Subcutaneous abdominal adipose tissue (tissue), 5 donors: ENCODE results near the gene ZNF362.

Experiments
- H3K27ac ChIP-seq: one replicate; pipeline ENCODE4 v1.7.0; 2013; ENCODE audit warnings: low read depth, mild to moderate bottlenecking, inconsistent platforms, low read length, moderate library complexity
- H3K27me3 ChIP-seq, 5 donors: one replicate each; pipeline ENCODE4 v1.7.0; 2013; ENCODE audit warnings: low read length in 5 of 5, inconsistent platforms in 1 of 5; ENCODE audit not compliant: control insufficient read depth in 5 of 5, insufficient read depth in 4 of 5
- H3K36me3 ChIP-seq, 5 donors: one replicate each; pipeline ENCODE4 v1.7.0; 2013; ENCODE audit warnings: low read length in 5 of 5; ENCODE audit not compliant: control insufficient read depth in 5 of 5, insufficient read depth in 5 of 5
- H3K4me1 ChIP-seq, 5 donors: one replicate each; pipeline ENCODE4 v1.7.0; 2013; ENCODE audit warnings: low read length in 5 of 5, mild to moderate bottlenecking in 3 of 5, moderate library complexity in 1 of 5; ENCODE audit not compliant: control insufficient read depth in 5 of 5, insufficient read depth in 5 of 5
- H3K4me3 ChIP-seq, 5 donors: one replicate each; pipeline ENCODE4 v1.7.0; 2013; ENCODE audit warnings: low read length in 5 of 5, low read depth in 1 of 5
- H3K9ac ChIP-seq, 5 donors: one replicate each; pipeline ENCODE4 v1.7.0; 2013; ENCODE audit warnings: low read length in 5 of 5, mild to moderate bottlenecking in 4 of 5, moderate library complexity in 3 of 5
- H3K9me3 ChIP-seq, 5 donors: one replicate each; pipeline ENCODE4 v1.7.0; 2013; ENCODE audit warnings: low read length in 5 of 5; ENCODE audit not compliant: control insufficient read depth in 5 of 5
- donor health status: healthy.
- donor health status: healthy.
- donor health status: healthy.
- donor health status: healthy.
- donor health status: healthy.

The ZNF362 gene

GRCh38 chr1:33265780-33266605, 9.7 kb downstream of the ZNF362 start:
- no peak overlapping the region for H3K4me3 ChIP-seq
- peaks cover 0 to 3% (median 0%) of the 10 kb centered on the region in 5 donors for H3K27me3 ChIP-seq
- peak overlapping the region in 1 of 5 donors; percentile 35 for H3K9ac ChIP-seq
- H3K27ac ChIP-seq: no peak overlapping the region
- H3K4me1 ChIP-seq: peaks cover 5 to 45% (median 33%) of the 10 kb centered on the region in 5 donors
- no peaks in the 10 kb centered on the region for H3K9me3 ChIP-seq
- H3K36me3 ChIP-seq: peaks cover 3 to 23% (median 14%) of the 10 kb centered on the region in 5 donors

DNA sequence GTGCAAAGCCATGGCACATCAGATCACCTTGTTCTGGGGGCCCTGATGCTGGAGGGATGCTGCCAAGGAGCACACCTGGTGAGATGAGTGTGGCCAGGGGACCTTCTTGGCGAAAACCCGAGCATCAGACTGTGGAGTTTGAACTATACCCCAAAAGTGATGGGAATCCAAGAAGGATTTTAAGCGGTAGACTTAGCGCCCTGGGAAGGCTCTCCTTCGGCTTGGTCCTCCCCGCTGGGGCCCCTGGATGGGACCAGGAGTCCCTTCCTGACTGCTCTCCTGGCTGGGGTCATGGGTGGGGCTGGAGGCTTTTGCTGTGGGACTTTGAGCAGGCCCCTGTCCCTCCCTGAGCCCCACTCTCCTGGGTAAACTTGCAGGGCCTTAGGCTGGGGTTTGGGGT, 10.5 kb downstream of the ZNF362 start:
- no peak overlapping the region for H3K9ac ChIP-seq
- H3K9me3 ChIP-seq: no peaks in the 10 kb centered on the region
- peaks cover 3 to 25% (median 15%) of the 10 kb centered on the region in 5 donors for H3K36me3 ChIP-seq
- no peaks in the 10 kb centered on the region for H3K27me3 ChIP-seq
- peaks cover 2 to 39% (median 34%) of the 10 kb centered on the region in 5 donors for H3K4me1 ChIP-seq
- H3K4me3 ChIP-seq: no peak overlapping the region
- H3K27ac ChIP-seq: no peak overlapping the region

DNA sequence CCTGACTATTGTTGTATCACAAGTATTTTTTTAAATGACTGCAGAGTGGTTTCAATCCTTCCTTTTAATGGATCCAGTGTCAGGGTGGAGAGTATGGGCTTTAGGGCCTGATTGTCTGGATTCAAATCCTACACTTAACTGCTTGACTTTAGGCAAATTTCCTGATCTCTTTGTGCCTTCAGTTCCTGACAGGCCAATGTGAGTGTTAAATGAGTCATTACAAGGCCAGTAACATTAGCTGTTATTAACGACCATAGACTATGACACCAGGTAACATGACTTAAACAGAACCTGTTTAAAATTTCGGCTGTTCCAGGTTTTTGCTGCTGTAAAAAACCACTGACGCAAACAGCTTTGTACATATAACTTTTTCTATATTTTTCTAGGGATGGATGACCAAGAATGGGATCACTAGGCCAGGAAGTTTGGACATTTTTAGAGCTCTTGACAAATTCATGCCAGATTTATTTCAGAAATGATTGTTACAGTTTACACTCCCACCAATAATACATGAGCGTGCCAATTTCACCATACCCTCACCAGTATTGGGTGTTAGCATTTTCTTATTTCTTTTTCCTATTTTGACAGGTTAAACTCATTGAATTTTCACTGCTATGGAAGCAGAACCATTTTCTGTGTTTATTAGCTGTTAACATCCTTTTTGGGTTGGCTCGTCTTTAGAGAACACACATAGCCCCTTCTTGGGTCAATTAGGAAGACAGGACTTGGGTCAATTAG, 11.3 kb downstream of the ZNF362 start:
- no peaks in the 10 kb centered on the region for H3K27me3 ChIP-seq
- peaks cover 3 to 26% (median 14%) of the 10 kb centered on the region in 5 donors for H3K36me3 ChIP-seq
- H3K9me3 ChIP-seq: no peaks in the 10 kb centered on the region
- H3K4me3 ChIP-seq: no peak overlapping the region
- H3K9ac ChIP-seq: no peak overlapping the region
- no peak overlapping the region for H3K27ac ChIP-seq
- peaks cover 2 to 46% (median 39%) of the 10 kb centered on the region in 5 donors for H3K4me1 ChIP-seq

DNA sequence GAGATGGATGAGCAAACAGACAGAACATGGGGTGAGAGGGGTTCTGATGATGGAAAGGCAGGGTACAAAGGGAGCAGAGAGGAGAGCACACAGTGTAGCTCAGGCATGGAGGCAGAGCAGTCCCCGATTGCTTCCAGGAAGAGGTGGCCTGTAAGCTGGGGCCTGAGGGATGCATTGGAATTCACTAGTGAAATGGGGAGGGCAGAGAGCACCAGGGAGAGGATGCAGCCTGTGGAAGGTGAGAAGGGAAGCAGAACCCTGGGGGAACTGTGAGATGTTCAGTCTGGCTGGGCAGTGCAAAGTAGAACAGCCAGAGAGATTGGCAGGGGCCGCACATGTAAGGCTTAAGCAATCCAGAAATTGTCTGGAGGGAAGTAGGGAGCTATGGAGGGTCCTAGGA, 12.2 kb downstream of the ZNF362 start:
- H3K4me1 ChIP-seq: peaks cover 2 to 52% (median 41%) of the 10 kb centered on the region in 5 donors
- no peak overlapping the region for H3K4me3 ChIP-seq
- H3K9ac ChIP-seq: peak overlapping the region in 1 of 5 donors; percentile 60
- peaks cover 3 to 26% (median 12%) of the 10 kb centered on the region in 5 donors for H3K36me3 ChIP-seq
- no peak overlapping the region for H3K27ac ChIP-seq
- no peaks in the 10 kb centered on the region for H3K9me3 ChIP-seq
- H3K27me3 ChIP-seq: no peaks in the 10 kb centered on the region

DNA sequence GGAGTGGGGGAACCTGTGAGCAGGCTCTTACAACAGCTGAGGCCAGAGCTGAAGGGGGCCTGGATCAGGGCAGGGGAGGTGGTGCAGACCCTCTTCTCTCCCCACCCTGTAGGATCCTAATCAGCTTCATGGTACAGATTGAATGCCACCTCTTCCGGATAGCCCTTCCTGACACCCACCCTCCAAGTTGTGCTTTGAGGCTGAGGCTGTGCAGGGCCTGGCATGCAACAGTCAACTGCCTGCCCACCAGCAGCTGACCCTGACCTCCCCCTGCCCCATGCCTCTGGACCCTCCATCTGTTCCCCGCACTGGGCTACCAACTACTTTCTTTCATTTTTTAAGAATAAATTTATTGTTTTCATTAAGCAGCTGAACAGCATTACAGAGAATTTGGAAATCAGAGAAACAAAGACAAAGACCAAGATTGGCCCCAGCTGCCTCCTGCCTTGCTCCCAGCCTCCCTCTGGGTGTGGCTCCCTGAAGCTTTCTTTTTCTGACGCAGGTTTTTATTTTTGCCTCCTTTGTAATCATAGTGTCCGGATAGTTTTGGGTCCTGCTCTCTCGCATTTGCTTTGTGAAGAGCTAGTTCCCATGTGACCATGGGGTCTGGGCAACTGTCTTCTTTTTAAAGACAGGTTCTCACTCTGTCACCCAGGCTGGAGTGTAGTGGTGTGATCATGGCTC, 12.8 kb downstream of the ZNF362 start:
- H3K4me1 ChIP-seq: peaks cover 2 to 50% (median 36%) of the 10 kb centered on the region in 5 donors
- no peak overlapping the region for H3K27ac ChIP-seq
- H3K4me3 ChIP-seq: no peak overlapping the region
- H3K9me3 ChIP-seq: no peaks in the 10 kb centered on the region
- no peaks in the 10 kb centered on the region for H3K27me3 ChIP-seq
- H3K36me3 ChIP-seq: peaks cover 3 to 27% (median 12%) of the 10 kb centered on the region in 5 donors
- no peak overlapping the region for H3K9ac ChIP-seq

- no peak overlapping the region for H3K27ac ChIP-seq
- no peak overlapping the region for H3K4me3 ChIP-seq
- no peak overlapping the region for H3K9ac ChIP-seq
- peaks cover 3 to 27% (median 12%) of the 10 kb centered on the region in 5 donors for H3K36me3 ChIP-seq
- H3K27me3 ChIP-seq: no peaks in the 10 kb centered on the region
- peaks cover 2 to 46% (median 31%) of the 10 kb centered on the region in 5 donors for H3K4me1 ChIP-seq
- no peaks in the 10 kb centered on the region for H3K9me3 ChIP-seq
Measured at GRCh38 chr1:33269621-33270020, 13.3 kb downstream of the ZNF362 start.

DNA sequence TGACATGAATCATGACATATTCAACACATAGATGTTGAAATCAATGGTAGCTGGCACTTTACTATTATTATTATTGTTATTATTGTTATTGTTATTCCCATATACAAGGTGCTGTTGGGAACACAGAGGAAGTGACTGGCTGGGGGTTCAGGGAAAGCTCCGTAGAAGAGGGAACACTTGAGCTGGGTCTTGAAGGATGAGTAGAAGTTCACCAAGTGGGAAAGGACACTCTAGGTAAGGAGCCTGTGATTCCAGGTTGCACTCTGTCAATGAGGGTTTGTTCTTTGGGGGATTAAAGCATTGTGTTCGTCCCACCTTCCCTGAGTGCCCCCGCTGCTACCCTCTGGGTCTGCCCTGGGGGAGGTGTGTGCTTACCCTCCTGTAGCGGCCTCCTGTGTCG, 14.1 kb downstream of the ZNF362 start:
- Histone ChIP-seq H3K9ac (no peak overlapping the region), H3K27me3 (no peaks in the 10 kb centered on the region), H3K36me3 (peaks cover 3 to 30% (median 12%) of the 10 kb centered on the region in 5 donors), H3K4me1 (peaks cover 2 to 39% (median 25%) of the 10 kb centered on the region in 5 donors), H3K9me3 (no peaks in the 10 kb centered on the region), H3K4me3 (no peak overlapping the region), H3K27ac (no peak overlapping the region)

GRCh38 chr1:33270808-33271465, 14.6 kb downstream of the ZNF362 start:
- Histone ChIP-seq H3K4me1 (peaks cover 2 to 33% (median 20%) of the 10 kb centered on the region in 5 donors), H3K9ac (no peak overlapping the region), H3K27ac (no peak overlapping the region)

DNA sequence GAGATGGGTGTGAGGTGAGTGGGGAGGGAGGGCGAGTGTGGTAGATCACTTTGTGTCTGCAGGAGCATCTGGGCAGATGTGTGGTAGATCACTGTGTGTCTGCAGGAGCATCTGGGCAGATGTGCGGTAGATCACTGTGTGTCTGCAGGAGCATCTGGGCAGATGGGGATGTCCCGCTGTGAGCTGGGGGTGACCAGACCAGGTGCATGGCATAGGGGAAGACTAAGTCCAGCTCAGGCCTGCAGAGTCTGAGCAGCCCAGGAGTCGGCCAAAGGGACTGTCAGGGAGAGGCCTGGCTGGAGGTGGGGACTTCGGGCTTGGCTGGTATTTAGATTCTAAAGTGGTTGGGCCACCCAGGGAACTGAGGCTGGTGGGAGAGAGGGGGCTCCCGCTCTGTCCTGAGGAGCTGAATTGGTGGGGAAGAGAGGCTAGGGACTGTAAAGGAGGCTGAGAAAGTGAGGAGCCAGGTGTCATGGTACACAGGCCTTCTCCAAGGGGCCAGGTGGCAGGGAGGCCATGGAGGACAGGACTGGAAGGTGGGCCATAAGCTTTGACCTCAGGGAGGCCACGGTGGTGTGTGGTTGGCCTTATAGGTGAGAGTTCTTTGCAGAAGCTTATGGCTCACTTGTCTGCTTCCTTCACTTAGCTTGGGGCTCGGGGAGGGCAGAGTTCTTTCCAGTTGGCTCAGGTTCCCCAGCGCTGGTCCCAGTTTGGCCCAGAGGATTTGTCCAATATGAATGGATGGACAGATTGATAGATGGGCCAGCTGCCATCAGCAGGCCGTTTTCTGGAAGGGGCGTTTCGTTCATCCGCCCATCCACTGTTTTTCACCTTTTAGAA, 15.6 kb downstream of the ZNF362 start:
- Histone ChIP-seq H3K9me3 (no peaks in the 10 kb centered on the region), H3K4me1 (peaks cover 0 to 32% (median 19%) of the 10 kb centered on the region in 5 donors), H3K27ac (no peak overlapping the region), H3K4me3 (no peak overlapping the region), H3K9ac (peak overlapping the region in 2 of 5 donors; percentile 55 to 57), H3K36me3 (peaks cover 3 to 39% (median 18%) of the 10 kb centered on the region in 5 donors), H3K27me3 (no peaks in the 10 kb centered on the region)

More at GRCh38 chr1:33270808-33271465, 14.6 kb downstream of the ZNF362 start:
- no peak overlapping the region for H3K4me3 ChIP-seq
- peaks cover 3 to 33% (median 12%) of the 10 kb centered on the region in 5 donors for H3K36me3 ChIP-seq
- no peaks in the 10 kb centered on the region for H3K27me3 ChIP-seq
- no peaks in the 10 kb centered on the region for H3K9me3 ChIP-seq
